Sciatic nerve (tissue), 2 donors: ENCODE data around the gene PLCH2. TPM values are rescaled to one million over a fixed set of nuclear protein-coding genes. Genes with fewer than 3 reads are reported as not detected.

Source experiments
- ATAC-seq: fragments of 200-7000 bp; cut with Tn5 transposase; one replicate; pipeline ENCODE4 v1.9.1; 2020; ENCODE audit warnings: mild to moderate bottlenecking, moderate library complexity
- DNase-seq: peaks from one replicate; pipeline ENCODE4 v3.0.0-alpha.2; 2020; ENCODE audit warnings: low spot score
- intact Hi-C: fragments of 100-400 bp; cut with DNase I; formaldehyde crosslinking; loops from one replicate; pipeline ENCODE4 v1.14.2; 2022
- total RNA-seq: library from RNA; stranded (reverse); fragmentation: NEBNext Ultra II Directional; extraction: Animal tissue kit (Norgen Biotek cat#: 25700); gene quantifications from one replicate; pipeline ENCODE4 v1.2.1, GENCODE V29; 2021
- donor health status: DM: no; HTN: no; CAD: no.
- donor health status: DM: no; HTN: no; CAD: no.

PLCH2 gene, protein sequence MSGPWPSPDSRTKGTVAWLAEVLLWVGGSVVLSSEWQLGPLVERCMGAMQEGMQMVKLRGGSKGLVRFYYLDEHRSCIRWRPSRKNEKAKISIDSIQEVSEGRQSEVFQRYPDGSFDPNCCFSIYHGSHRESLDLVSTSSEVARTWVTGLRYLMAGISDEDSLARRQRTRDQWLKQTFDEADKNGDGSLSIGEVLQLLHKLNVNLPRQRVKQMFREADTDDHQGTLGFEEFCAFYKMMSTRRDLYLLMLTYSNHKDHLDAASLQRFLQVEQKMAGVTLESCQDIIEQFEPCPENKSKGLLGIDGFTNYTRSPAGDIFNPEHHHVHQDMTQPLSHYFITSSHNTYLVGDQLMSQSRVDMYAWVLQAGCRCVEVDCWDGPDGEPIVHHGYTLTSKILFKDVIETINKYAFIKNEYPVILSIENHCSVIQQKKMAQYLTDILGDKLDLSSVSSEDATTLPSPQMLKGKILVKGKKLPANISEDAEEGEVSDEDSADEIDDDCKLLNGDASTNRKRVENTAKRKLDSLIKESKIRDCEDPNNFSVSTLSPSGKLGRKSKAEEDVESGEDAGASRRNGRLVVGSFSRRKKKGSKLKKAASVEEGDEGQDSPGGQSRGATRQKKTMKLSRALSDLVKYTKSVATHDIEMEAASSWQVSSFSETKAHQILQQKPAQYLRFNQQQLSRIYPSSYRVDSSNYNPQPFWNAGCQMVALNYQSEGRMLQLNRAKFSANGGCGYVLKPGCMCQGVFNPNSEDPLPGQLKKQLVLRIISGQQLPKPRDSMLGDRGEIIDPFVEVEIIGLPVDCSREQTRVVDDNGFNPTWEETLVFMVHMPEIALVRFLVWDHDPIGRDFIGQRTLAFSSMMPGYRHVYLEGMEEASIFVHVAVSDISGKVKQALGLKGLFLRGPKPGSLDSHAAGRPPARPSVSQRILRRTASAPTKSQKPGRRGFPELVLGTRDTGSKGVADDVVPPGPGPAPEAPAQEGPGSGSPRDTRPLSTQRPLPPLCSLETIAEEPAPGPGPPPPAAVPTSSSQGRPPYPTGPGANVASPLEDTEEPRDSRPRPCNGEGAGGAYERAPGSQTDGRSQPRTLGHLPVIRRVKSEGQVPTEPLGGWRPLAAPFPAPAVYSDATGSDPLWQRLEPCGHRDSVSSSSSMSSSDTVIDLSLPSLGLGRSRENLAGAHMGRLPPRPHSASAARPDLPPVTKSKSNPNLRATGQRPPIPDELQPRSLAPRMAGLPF (N-terminal part only)
- 1.1 TPM for total RNA-seq

DNA sequence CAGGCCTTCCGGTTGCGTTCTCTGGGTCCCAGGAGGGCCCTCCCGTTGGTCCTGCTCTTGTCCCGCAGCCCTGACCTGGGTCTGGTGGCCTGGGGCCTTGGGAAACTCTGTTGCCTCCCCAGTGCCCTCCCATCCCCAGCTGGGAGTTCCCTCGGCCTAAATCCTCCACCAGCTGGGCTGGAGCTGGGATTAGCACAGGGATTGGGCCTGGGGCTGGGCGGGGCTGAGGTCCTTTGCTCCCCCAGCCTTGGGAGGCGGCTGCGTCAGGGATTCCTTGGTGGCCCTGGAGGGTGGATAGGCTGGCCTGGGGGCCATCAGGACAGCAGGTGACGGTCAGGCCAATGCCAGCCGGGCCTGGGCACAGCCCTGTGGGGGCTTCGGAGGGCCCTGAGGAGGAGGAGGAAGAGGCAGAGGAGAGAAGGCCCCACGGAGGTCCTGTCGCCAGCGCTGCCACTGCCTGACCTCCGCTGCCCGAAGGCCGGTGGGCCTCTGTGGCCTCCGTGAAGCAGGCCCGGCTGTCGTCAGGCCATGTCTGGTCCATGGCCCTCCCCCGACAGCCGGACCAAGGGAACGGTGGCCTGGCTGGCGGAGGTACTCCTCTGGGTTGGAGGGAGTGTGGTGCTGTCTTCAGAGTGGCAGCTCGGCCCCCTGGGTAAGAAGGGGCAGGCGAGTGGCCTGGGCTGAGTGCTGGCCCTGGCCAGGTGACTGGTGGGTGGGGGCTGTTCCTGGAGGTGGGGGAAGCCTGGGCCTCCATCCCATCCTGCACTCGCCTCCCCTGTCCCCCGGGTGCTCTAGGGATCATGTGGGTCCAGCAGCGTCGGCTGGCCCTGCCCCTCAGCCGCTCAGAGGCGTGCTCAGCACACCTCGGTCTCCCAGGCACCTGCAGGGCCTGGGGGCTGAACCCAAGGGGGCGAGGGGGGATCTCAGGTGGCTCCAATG is at the start of gene PLCH2:
PLCH2 (plus strand) TSS at position 229 of the 939 bp plus-strand sequence; CDS start at position 529, 300 bp downstream.
- DNase-seq (no peak), ATAC-seq (no peak)
- intact Hi-C loops: no loop called here

DNA sequence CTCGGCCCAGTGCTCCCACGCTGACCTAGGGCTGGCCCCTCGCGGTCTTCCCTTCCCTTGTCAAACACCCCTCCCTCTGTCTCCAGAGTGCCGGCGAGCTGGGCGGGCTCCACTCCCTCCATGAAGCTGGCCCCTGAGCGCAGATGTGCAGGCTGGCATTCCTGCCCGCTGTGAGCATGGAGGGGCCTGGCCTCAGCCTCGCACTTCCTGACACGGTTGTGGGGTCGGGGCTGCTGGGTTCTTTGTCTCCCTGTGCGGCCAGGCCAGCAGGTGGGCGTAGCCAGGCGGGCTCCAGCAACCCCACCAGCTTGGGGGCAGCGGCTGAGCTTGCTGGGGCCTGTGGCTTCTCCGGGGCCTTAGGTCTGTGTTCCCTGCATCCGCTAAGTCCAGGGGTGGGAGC is 49.5 kb upstream of the PLCH2 start:
- intact Hi-C loops: no loop called here
- no peak for DNase-seq
- no peak for ATAC-seq

GRCh38 chr1:2427051-2427450 is 49.0 kb upstream of the PLCH2 start:
- ATAC-seq (no peak), DNase-seq (no peak)
- intact Hi-C loops: no loop called here

DNA sequence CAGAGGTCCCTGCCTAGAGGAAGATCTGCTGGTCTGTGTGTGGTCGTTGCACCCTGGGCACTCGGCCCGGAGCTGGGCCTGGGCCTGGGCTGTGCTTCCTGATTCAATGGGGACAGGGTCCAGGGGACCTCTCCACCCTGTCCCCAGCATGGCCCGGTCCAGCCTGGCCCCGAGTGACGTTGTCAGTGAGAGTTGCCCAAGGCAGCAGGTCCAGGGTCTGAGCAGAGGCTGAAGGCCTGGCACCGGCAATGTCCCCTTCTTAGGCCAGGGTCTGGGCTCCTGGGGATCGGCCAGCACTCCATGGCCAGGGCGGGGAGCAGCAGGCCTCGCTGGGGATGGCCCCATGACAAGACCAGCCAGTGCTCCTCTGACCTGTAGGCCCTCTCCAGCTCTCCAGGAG is 48.1 kb upstream of the PLCH2 start:
- DNase-seq: no peak
- no peak for ATAC-seq
- intact Hi-C loops: no loop called here

GRCh38 chr1:2428490-2428889 is 47.6 kb upstream of the PLCH2 start:
- DNase-seq (no peak), ATAC-seq (no peak)
- intact Hi-C loops: no loop called here

DNA sequence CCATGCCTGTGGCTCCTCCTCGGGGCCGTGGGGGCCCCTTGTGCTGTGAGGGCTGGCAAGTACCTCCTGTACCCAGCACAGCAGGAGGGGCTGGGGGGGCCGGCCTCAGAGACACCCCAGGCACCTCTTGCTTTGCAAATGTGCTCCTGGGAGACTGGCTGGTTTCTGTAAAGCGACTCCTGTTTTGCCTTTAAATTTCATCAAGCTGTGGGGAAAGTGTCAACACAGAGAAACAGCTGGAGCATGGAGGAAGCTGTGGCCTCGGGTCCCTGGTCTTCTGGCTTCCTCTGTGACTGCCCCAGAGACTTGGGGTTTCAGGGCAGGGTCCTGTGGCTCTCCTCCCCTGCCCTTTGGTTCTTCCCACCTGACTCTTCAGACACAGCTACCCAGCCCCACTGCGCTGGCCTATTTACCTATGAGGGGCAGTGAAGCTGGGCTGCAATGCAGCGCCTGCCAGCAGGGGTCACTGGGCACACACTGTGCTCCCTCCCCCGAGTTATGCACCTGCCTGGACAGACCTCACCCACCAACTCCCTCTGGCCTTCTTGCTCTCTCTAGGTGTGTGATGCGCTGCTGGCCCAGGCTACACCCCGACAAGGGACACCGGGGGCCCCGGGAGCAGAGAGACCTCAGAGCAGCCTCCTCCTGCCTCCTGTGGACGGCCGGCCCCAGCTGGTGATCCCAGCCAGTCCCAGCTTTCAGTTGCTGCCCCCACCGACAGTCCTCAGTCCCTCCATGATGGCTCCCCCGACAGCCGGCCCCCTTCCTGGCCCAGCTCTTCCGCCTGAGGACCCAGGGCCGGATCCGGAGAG is 46.1 kb upstream of the PLCH2 start:
- DNase-seq: no peak
- ATAC-seq: no peak
- intact Hi-C loops: no loop called here

DNA sequence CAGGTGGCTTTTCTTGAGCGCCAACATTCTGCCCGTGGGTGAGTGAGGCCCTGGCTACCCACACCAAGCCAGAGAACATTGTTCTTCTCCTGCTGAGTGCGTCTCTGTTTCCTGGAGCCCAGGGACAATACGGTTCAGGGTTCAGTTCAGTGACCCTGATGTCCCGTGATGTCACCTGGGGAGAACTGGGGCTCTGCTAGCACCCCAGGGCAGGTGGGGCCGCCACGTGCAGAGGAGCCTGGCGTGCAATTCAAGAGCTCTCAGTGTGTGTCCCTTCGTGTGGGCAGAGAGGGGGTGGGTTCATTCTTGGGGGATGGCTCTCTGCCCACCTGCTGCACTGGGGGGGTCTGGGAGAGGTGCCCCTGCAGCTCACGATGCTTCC is 45.5 kb upstream of the PLCH2 start:
- ATAC-seq (no peak), DNase-seq (no peak)
- intact Hi-C loops: no loop called here

DNA sequence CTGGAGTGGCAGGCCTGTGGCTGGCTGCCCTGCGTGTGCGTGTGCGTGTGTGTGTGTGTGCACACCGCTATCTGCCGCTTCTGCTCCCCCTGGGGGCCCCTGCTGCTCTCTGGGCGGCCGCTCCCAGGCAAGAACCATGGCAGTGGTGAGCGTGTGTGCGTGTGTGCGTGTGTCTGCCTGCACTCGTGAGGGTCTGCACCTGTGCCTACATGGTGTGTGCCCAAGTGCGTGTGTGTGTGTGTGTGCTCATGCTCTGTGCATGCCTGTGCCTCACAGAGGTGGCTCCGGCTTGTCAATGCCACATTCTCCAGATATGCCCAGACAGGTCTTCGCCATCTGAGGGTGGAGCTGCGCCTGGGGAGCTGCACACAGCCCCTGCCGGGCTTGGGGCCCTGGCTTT is 45.0 kb upstream of the PLCH2 start:
- intact Hi-C loops: no loop called here
- ATAC-seq (no peak), DNase-seq (no peak)

DNA sequence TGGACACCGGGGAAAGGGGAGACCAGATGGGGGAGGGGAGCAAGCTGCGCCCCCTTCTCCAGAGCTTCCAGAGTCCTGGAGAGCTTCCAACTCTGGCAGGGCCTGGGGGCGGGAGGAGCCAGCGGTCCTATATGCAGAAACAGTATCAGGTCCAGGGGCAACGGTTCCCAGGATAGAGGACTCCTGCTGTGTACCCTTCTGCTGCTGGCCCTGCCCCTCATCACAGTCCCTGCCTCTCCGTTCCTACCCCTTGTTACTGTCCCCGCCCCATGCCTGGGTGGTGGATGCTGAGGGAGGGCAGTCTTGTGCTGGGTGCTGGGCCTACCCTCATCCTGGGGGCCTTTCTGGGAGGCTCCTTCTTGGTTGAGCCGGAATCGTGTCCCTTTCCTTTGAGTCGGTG is 44.6 kb upstream of the PLCH2 start:
- intact Hi-C loops: no loop called here
- no peak for DNase-seq
- ATAC-seq: no peak

- no peak for DNase-seq
- intact Hi-C loops: no loop called here
- ATAC-seq: no peak
Measured at GRCh38 chr1:2432441-2432844, 43.6 kb upstream of the PLCH2 start.

DNA sequence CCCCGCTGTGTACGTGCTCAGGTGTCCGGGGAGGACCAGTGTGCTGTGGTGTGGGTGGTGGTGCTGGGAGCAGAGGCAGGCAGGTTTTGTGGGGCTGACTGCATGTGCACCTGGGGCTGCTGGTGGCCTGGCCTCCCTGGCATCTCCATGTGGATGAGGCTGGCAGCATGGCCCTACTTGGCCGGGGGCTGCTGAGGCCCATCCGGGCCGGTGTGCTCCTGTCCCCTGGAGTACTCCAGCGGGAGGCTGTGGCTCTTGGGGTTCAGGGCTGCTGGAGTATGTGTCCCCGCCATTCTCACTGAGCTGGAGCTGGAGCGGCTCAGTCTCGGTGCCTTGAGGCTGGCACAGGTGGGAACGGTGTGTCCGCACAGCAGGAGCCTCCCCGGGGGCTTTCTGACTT is 42.9 kb upstream of the PLCH2 start:
- intact Hi-C loops: no loop called here
- no peak for ATAC-seq
- DNase-seq: no peak

GRCh38 chr1:2433936-2434655 is 42.0 kb upstream of the PLCH2 start:
- no peak for DNase-seq
- ATAC-seq: no peak
- intact Hi-C loops: no loop called here

- intact Hi-C loops: no loop called here
- DNase-seq: no peak
- no peak for ATAC-seq
Measured at GRCh38 chr1:2435091-2435490, 41.0 kb upstream of the PLCH2 start.

DNA sequence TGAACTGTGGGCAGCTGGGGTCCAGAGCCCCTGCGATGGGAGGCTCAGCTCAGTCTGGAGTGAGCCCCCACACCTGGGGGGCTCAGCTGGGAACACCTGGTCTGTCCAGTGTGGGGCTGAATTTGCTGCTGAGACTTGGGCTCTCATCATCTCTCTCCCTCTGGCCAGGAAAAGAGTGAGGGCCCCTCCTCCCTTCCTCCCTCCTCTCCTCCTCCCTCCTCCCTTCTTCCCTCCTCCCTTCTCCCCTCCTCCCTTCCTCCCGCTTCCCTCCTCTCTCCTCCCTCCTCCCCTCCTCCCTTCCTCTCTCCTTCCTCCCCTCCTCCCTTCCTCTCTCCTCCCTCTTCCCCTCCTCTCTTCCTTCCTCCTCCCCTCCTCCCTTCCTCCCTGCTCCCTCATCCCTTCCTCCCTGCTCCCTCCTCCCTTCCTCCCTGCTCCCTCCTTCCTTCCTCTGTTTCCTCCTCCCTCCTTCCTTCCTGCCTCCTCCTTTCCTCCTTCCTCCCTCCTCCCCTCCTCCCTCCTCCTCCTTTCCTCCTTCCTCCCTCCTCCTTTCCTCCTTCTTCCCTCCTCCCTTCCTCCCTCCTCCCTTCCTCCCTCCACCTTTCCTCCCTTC is 40.2 kb upstream of the PLCH2 start:
- DNase-seq: no peak
- intact Hi-C loops: no loop called here
- ATAC-seq: no peak

- no peak for DNase-seq
- intact Hi-C loops: no loop called here
- ATAC-seq: no peak
Measured at GRCh38 chr1:2436876-2437275, 39.2 kb upstream of the PLCH2 start.

GRCh38 chr1:2437617-2438016 is 38.5 kb upstream of the PLCH2 start:
- ATAC-seq: no peak
- no peak for DNase-seq
- intact Hi-C loops: no loop called here

DNA sequence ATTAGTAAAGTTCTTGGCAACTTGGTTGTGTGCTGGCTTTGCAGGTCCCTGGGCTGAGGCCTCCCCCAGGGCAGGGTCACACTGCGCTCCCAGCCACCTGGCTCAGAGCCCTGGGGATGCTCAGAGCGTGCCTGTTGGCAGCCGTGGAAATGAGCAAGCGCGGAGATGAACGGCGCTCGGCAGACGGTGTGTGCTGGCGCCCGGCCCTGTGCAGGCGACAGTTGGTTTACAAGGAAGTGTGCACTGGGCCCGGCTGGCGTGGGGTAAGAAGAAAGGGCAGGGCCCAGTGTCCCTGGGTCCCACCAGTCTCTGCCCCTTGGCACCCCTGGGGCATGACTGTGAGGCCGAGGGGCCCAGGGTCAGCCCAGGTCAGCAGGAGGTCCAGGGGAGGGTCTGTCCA is 38.1 kb upstream of the PLCH2 start:
- intact Hi-C loops: no loop called here
- DNase-seq (no peak), ATAC-seq (no peak)
